HG03520 (cell line): ENCODE data around the gene NAA80.
"Not testable (repeated sequence)": the region's sequence is repeated elsewhere in the genome, so short reads cannot be mapped to it uniquely, and the experiment has no call there.

Experiments used
- ATAC-seq: cut with Tn5 transposase; IDR thresholded peaks from one replicate; pipeline ENCODE4 v1.9.1; 2021; ENCODE audit warnings: mild to moderate bottlenecking, moderate library complexity; ENCODE audit not compliant: unreplicated experiment

The NAA80 gene

DNA sequence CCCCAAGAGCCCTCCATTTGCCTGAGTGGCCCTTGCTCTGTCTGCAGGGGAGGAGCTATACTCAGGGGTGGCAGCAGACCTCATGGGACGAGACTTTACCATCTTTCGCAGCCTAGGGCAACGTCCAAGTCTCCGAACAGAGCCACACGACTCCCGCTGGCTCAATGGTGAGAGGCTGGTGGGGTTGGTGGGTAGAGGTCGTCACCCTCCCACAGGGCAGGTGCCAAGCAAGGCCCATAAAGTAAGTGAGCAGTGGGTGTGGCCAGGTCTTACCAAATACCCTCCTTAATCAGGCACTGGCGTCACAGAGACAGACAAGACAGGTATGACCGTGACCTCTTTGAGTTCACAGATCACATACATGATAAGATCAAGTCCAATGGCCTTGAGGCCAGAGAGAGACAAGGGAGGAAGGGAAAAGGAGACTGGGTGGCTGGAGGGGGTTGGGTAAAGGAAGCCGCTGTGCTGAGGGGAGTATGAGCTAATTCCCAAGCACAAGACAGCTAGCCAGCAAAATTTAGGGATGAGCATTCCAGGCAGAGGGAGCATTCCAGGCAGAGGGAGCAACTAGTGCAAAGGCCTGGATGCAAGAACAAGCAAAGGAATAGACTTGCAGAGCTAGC lies 27.8 kb downstream of the NAA80 start:
- ATAC-seq, result no peak

DNA sequence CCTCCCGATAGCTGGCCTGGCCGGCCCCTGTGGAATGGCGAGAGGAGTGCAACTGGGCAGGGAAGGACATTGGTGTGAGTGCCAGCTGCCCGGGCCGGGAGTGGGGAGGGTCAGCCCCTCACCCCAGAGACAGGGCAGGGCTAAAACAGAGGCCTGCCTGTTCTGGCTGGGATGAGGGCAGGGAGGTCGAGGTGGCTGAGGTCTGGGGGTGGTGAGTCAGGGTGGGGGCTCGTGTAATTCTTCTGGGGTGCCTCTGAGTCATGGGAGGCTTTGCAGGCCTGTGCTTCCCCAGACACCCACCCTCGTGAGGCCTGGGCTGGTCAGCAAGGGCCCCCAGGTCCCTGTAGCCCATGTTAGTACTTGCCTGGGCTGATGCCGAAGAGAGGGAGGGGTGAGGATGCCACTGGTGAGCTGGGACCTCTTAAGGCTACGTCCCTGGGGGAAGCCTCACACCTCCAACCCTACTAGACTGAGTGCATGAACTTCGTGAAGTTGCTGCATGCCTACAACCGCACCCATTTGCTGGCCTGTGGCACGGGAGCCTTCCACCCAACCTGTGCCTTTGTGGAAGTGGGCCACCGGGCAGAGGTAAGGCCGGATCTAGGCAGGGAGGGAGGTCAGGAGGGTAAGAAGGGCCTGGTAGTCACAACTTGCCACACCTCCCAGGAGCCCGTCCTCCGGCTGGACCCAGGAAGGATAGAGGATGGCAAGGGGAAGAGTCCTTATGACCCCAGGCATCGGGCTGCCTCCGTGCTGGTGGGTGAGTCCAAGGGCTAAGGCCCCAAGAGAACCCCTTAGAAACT lies 28.6 kb downstream of the NAA80 start:
- ATAC-seq, result no peak

DNA sequence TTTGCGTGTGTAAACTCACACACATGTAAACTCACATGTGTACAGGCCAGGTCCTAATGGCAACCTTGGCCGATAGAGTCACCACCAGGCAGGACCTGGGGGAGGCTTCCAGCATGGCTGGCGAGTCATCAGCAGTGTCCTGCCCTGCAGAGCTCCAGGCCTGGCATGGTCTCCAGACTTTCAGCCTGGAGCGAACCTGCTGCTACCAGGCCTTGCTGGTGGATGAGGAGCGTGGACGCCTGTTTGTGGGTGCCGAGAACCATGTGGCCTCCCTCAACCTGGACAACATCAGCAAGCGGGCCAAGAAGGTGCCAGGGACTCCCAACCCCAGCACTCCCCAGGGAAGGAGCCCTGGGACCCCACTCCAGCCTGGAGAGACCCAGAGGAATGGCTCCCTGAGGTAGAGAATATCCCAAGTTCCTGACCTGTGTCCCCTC lies 29.2 kb downstream of the NAA80 start:
- no peak for ATAC-seq

DNA sequence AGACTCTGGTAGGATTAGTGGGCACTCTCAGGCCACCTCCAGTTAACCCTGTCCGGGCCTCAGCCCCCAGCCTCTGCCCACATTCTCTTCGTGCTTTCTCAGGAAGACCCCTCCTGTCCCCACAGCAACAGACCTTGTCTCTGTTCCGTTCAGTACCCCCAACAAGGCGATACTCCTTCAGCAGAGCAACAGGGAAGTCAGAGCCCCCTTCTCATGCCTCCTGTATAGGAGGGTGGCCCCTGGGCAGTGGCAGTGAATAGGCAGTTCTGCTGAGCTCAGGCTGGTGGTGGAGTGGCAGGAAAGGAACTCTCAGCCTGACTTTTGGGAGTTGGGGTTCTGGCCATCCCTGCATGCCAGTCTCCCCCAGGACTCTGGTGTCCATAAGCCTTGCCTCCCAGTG lies 29.7 kb downstream of the NAA80 start:
- ATAC-seq, result no peak

DNA sequence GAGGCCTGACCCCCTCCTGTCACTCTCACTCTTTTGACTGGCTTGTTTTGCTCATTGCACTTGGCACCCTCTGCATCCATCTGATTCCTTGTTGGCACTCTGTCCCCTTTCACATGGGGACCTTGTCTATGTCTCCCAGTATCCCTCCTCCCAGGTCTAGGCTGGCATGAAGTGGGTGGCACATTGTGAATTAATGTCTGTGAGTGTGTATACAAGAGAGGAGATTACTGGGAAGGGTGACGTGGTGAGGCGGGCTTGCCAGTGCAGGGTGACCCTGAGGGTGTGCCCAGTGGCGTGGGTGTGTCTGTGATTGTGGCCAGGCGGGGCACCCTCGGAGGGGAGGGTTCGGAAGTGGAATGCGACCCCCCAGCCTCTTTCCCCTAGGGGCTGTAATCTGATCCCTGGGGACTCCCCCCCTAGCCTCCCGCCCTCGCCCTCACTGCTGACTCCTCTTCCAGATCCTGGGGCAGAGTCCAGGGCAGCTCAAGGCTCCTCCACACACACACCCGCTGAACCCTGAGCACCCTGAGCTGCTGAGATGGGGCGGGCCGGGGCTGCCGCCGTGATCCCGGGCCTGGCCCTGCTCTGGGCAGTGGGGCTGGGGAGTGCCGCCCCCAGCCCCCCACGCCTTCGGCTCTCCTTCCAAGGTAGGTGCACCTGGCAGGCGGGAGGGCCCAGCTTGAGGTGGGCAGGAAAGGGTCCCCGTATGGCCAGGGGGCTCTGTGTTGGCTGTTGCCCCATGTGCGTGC lies 30.3 kb downstream of the NAA80 start, which contains the start of gene SEMA3B:
SEMA3B (plus strand) TSS at position 445 of the 749 bp plus-strand sequence; CDS start at position 539, 94 bp downstream.
- ATAC-seq, result no peak

DNA sequence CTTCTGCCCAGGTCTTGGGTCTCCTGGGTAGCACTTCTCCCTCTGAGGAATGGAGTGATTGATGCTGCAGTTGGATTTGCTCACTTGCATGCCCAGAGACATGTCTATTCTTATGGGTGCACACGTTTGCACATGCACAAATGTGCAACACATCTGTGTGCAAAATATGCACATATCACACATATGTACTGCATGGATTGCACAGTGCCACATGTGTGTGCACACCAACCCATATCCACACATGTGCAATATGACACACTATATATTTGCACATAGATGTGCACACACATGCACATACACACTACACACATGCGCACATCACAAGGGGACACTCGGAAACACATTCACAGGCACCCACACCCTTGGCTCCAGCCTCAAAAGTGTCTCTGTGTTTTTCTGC lies 30.9 kb downstream of the NAA80 start:
- no peak for ATAC-seq

DNA sequence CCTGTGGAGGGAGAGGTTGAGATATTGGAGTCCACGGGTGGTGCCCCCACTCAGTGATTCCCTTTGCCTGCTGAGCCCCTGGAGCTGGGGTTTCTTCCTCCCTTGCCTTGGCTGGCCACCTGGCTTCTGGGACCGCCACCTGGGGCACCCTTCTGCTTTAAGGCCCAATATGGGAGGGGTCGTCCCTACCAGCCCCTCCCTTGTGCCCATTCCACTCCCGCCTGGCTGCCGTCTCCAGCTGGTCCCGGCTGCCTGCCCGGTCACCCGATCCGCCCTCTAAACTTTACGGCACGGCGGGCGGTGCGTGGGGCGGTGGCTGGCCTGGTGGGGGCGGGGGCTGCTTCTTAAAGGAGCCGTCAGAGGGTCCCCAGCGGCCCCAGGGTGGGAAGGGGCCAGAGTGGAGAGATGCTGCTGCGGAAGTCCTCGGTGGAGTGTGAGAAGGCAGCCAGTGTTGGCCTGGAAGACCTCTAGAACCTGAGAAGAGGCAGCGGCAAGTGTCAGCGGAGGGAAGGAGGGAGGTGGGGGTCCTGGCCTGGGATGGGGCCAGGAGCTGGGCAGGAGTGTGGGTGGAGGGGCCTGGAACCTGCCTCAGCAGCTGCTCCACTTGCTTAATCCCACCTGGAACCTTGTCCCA lies 31.8 kb downstream of the NAA80 start:
- no peak for ATAC-seq

DNA sequence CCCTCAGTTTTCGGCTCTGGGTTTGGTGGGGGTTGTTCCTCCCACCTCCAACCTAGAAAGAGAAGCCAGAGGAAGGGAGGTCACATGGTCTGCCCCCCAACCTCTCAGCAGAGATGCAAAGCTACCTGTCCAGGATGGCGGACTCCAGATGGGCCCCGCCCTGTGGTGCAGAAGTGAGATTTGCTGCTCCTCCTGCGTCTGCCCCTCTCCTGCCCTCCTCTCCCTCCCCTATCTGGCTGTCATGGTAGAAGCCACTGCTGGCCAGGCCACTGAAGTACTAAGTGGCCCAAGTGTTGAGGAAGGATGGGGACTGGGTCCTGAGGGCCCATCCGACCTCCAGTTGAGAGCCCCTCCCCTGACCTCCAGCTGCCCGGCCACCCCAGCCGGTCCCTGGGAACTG lies 32.4 kb downstream of the NAA80 start:
- ATAC-seq, result no peak

DNA sequence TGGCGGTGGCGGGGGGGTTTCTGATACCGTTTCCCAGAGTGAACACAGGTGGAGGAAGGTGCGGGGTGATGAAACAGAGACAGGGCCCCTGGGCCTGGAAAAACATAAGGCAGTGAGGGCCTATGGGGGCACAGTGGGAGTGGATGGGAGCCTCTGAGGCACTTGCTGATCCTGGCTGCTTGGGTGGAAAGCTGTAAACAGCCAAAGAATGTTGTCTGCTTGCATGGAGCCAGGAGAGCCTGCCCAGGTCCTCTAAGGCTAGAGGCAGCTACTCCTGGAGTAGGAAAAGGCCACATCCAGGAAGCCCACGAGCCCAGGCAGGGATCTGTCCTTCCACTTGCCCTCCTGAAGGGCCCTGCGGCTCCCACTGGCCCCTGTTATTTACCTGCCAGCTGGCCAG lies 33.2 kb downstream of the NAA80 start:
- no peak for ATAC-seq

DNA sequence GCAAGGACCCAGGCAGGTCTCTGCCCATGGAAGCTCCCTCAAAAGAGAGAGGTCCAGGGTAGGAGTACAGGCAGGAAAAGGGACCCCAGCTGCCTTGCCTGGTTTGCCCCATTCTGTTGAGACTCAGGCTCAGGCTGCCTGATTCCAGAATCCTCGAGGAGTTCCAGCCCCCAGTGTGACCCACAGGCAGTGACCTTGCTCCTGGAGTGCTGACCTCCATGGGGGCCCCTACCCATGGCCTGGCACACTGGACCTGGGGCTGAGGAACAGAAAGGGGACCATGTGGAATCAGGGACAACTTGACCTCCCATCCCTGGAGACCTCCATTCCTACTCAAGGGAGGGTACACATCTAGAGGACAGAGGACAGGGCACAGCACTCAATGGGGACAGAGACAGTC lies 33.6 kb downstream of the NAA80 start:
- ATAC-seq, result no peak

DNA sequence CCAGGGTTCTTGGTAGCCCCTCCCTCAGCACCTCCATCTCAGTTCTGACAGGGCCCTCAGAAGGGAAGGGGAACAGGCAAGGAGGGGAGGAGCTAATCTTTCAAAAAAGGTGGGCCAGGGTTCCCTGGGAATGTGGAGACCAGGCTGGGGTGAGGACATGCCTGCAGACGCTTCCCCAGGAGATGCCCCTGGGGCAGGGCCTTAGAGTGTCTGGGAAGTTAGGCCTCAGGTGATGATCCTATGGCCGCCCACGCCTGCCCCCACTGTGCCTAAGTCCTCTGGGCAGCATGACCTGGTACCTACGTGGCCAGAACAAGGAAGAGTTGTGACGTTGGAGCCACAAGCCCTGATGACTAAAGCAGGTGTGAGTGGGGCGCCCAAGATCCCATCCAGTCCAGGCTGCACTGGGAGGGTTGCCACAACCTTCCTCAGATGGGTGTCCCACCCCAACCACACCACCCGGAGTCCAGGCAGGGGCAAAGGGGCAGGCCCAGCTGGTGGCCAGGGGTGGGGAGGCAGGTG lies 34.2 kb downstream of the NAA80 start:
- ATAC-seq, result no peak

DNA sequence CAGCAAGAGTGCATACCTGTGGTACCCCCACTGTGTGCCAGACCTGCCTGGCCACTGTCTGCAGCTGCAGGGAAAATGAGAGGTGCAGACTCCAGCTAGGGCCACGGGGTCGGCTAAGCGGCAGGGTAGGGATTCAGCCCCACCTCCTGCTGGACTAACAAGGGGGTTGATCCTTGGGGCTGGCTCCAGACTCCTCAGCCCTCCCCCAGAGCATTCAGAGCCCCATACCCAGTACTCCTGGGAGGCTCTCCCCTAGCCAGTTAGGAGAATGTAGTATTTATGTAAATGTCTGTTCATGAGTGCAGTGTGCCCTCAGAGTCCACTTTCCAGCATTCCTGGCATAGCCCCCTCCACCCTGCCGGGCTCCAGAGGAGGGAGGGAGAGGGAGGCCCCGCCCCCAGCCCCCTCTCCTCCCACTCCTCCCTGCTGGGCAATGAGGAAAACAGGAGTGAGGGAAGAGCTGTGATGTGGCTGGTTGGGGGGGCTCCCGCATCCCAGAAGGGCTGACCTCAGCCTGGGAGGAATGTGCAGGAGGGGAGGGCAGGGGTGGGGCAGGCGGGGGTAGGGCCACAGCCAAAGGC lies 34.7 kb downstream of the NAA80 start:
- ATAC-seq, result no peak

DNA sequence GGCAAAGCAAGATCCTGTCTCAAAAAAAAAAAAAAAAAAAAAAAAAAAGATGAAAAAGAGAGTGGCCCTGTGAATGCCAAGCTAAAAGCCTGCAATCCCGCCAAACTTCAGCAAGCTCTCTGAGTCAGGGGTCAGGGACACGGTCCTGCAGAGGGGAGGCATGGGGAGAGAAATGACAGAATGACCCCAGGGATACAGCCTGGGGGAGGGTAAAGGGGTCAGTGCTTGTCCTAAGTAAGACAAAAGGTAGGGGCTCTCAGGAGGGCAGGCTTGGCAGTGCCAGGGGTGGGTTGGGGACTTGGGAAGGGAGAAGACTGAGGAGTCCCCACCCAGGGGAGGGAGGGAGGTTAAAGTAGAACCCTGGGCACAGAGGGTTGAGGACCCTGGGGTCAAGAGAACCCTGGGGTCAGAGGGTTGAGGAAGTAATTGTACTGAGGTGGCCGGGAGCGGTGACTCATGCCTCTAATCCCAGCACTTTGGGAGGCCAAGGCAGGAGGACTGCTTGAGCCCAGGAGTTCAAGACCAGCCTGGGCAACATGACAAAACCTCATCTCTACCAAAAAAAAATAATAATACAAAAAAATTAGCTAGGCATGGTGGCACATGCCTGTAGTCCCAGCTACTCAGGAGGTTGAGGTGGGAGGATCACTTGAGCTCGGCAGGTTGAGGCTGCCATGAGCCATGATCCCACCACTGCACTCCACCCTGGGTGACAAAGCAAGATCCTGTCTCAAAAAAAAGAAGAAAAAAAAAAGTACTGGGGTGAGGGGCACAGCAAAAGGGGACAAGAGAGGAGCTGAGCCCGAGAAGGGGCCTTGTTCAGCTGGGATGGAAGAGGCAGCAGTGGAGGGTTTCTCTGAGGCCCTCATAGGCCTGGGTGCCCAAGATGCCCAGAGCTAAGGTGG lies 35.5 kb downstream of the NAA80 start:
- ATAC-seq, result no peak

DNA sequence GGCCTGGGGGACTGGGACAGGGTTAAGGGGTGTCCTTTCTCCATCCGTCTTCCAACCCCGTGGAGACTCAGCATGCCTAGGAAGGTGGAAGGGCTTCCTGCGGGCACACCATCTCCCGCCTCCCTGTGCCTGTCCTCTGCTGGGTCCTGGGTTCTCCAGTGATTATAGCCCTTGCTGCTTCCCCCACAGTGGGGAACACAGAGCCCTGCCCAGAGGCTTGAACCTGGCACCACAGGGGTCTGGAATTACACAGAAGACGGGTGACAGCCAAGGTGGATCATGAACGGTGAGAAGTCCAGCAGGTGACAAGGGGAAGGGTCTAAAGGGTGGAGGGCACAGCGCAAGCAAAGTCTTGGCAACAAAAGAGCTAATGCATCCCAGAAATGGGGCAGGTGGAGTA lies 36.4 kb downstream of the NAA80 start:
- ATAC-seq, result no peak

DNA sequence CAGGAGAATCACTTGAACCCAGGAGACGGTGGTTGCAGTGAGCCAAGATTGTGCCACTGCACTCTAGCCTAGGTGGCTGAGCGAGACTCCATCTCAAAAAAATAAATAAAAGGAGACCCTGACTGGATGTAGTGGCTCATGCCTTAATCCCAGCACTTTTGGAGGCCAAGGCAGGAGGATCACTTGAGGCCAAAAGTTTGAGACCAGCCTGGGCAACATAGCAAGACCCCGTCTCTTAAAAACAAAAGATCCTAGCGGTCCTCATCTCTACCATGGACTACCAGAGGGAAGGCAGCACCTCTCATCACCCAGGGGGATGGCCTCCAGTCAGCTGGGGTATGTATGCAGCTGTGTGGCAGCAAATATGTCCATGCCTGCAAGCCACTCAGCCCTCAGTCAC lies 37.0 kb downstream of the NAA80 start:
- not testable (repeated sequence) for ATAC-seq

DNA sequence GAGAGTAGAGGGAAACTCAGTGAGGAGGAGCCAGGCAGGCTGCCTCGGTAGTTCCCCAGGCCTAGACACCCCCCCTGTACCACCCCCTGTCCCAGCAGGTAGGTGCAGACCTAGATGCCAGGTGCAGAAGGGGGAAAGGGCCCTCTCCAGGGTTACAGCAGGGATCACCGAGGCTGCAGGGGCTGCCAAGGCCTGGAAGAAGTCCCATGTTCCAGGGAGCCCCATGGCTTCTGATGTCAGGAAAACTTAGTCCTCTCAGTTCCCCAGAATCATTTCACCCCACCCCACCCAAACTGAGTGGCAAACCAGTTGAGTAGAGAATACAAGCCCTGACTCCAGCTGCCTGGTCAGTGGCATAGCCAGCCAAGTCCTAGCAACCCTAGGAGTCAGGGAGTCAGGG lies 37.7 kb downstream of the NAA80 start:
- ATAC-seq, result no peak

DNA sequence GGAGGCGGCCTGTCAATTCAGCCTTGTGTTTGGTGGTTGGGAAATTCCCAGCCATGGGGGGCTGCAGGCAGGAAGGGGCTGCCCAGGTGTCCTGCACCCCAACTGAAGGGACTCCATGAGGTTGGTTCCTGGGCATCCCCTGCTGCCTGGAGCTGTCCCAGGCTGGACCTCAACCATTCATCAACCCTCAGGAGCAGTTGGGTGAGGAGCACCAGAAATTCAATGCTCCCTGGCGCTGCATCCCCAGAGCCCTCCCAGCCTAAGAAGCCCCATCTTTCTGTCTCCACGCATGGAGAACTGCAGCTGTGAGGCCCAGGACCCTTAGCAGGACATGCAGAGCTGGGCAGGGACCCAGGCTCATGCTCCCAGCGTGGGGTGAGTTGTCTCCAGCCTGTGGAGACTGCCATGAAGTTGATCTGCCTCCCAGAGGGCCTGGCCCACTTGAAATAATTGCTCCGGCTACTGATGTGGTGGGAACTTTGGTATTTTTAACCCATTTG lies 38.2 kb downstream of the NAA80 start:
- ATAC-seq, result no peak

DNA sequence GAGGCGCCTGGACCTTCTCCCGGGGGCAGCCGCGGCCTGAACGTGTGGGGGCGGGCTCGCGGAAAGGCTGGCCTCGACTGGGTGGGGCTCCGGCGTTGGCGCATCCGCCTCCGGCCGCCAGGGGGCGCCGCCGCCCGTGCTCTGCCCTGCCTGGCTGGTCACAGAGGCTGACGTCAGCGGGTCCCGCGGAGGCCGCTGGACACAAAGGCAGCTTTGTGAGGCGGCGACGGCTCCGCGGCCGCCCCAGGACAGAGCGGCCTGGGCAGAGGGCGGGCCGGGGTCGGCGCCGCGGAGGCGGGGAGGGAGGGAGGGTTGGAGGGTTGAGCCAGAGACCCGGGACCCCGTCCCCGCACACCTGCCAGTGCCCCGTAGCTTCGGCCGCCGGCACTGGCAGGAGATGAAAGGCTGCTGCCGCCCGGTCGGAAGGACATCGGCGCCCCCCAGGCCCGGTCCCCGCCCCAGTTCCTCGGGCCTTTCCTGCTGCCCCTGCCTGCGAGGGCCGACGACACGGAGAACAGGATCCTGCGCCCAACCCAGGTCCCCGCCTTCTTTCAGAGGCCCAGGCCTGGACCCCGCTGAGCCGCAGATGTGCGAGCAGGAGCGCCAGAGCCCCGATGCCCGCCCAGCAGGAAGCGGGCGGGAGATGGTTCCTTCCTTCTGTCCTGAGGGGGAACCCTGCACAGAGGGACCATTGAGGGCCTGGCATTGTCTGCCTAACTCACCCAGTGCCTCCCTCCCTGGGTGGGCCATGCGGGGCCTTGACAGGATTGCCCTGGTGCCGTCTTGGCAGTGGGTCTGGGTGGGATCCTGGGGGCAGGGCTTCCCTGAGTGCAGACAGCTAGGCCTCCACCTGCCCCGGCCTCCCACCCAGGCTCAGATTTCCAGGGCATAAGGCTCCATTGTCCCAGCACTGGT lies 38.9 kb downstream of the NAA80 start:
- peak; percentile 89 for ATAC-seq
